ENCODE results near the gene PRKACA.
"Not testable (repeated sequence)": the region's sequence is repeated elsewhere in the genome, so short reads cannot be mapped to it uniquely, and the experiment has no call there.

The PRKACA gene

GRCh38 chr19:14052470-14052869, 65.1 kb downstream of the PRKACA start:
- in situ Hi-C loops (cut with MboI; ENCODE audit: low sequenced_read_pairs): no loop called here

- in situ Hi-C loops (cut with MboI; ENCODE audit: low sequenced_read_pairs): no loop called here
Measured at GRCh38 chr19:14051980-14052379, 65.6 kb downstream of the PRKACA start.

GRCh38 chr19:14050961-14051360, 66.6 kb downstream of the PRKACA start:
- in situ Hi-C loops (cut with MboI; ENCODE audit: low sequenced_read_pairs): not testable (repeated sequence)

GRCh38 chr19:14050512-14050911, 67.0 kb downstream of the PRKACA start:
- in situ Hi-C loops (cut with MboI; ENCODE audit: low sequenced_read_pairs): no loop called here

GRCh38 chr19:14048443-14049153, 69.0 kb downstream of the PRKACA start:
- in situ Hi-C loops (cut with MboI; ENCODE audit: low sequenced_read_pairs): no loop called here

- in situ Hi-C loops (cut with MboI; ENCODE audit: low sequenced_read_pairs): not testable (repeated sequence)
Measured at GRCh38 chr19:14047866-14048265, 69.7 kb downstream of the PRKACA start.

- in situ Hi-C loops (cut with MboI; ENCODE audit: low sequenced_read_pairs): not testable (repeated sequence)
Measured at GRCh38 chr19:14042659-14043608, 74.6 kb downstream of the PRKACA start.

Data from HL-60/S4 treated with phorbol 12-myristate 13-acetate at 8.2 ng/mL for 4 days and 3 days (cell line).